ENCODE data around the gene CTU2.

- TF ChIP-seq EZH2 (IDR thresholded peaks at IDR 0.05; ENCODE audit: borderline replicate concordance, insufficient read depth, low read depth, low read length, poor library complexity, severe bottlenecking) = no peak
- TF ChIP-seq, protein P1, sequence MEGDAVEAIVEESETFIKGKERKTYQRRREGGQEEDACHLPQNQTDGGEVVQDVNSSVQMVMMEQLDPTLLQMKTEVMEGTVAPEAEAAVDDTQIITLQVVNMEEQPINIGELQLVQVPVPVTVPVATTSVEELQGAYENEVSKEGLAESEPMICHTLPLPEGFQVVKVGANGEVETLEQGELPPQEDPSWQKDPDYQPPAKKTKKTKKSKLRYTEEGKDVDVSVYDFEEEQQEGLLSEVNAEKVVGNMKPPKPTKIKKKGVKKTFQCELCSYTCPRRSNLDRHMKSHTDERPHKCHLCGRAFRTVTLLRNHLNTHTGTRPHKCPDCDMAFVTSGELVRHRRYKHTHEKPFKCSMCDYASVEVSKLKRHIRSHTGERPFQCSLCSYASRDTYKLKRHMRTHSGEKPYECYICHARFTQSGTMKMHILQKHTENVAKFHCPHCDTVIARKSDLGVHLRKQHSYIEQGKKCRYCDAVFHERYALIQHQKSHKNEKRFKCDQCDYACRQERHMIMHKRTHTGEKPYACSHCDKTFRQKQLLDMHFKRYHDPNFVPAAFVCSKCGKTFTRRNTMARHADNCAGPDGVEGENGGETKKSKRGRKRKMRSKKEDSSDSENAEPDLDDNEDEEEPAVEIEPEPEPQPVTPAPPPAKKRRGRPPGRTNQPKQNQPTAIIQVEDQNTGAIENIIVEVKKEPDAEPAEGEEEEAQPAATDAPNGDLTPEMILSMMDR (IDR thresholded peaks at IDR 0.05) = no peak
Measured at GRCh38 chr16:88687676-88688012, 18.7 kb upstream of the CTU2 start.
